Measurements from ENCODE around the gene ZNHIT1. TPM values are rescaled to one million over a fixed set of nuclear protein-coding genes. Genes with fewer than 3 reads are reported as not detected.

ZNHIT1 gene
- total and polyA plus RNA-seq, 2 of the 8 experiments (the other 6 are each of a cell fraction or from before 2014, with no cell fraction given), result 38.2 to 61.7 TPM

- no peak for TF ChIP-seq CHD7 (IDR thresholded peaks at IDR 0.05; ENCODE audit: insufficient replicate concordance, low read length)
- peak; percentile 34; the same call in 1 of the 2 replicates for TF ChIP-seq RBBP5 (IDR thresholded peaks at IDR 0.05; ENCODE audit: borderline replicate concordance, low read depth, low read length)
- TF ChIP-seq SIN3A (conservative IDR thresholded peaks at IDR 0.05 in 1 of 2, IDR thresholded peaks at IDR 0.05 in 1 of 2; ENCODE audit: low read depth in 1 of 2, low read length in 2 of 2), result no peak
- TF ChIP-seq CTBP2 (IDR thresholded peaks at IDR 0.05; ENCODE audit: borderline replicate concordance, insufficient read depth, insufficient read length, low read length), result no peak
- no peak for TF ChIP-seq TBP (IDR thresholded peaks at IDR 0.05; ENCODE audit: low read depth, low read length)
- TF ChIP-seq PHF8 (conservative IDR thresholded peaks at IDR 0.05; ENCODE audit: low read depth, low read length), result peak; percentile 38
- peak; percentile 61 for TF ChIP-seq TAF7 (optimal IDR thresholded peaks at IDR 0.05; ENCODE audit: borderline replicate concordance, low read depth, low read length)
- TF ChIP-seq KDM5A (IDR thresholded peaks at IDR 0.05; ENCODE audit: low read length), result no peak
- no peak for TF ChIP-seq BCL11A (IDR thresholded peaks at IDR 0.05; ENCODE audit: low read depth in 2 of 2, low read length in 2 of 2)
- no peak for TF ChIP-seq JUN (IDR thresholded peaks at IDR 0.05; ENCODE audit: low read depth, low read length)
Measured at GRCh38 chr7:101245147-101245668, 27.2 kb downstream of the ZNHIT1 start (continued).
